GM12891 (cell line): Measurements from ENCODE around the gene STK10.

Experiments used
- PAX5 ChIP-seq: IDR thresholded peaks from 2 replicates; pipeline ENCODE4 v1.6.1; 2011; ENCODE audit warnings: low read length, moderate library complexity, mild to moderate bottlenecking; ENCODE audit not compliant: insufficient read depth, severe bottlenecking
- POLR2A ChIP-seq: IDR thresholded peaks from 2 replicates; pipeline ENCODE4 v1.6.1; 2011; ENCODE audit warnings: low read depth, low read length, control low read depth
- POLR2AphosphoS5 ChIP-seq: IDR thresholded peaks from 2 replicates; pipeline ENCODE4 v1.6.1; 2011; ENCODE audit warnings: low read depth, low read length, control low read depth
- POU2F2 ChIP-seq: IDR thresholded peaks from 2 replicates; pipeline ENCODE4 v1.6.1; 2011; ENCODE audit warnings: low read depth, mild to moderate bottlenecking, control low read depth, low read length, moderate library complexity
- SPI1 ChIP-seq: IDR thresholded peaks from 2 replicates; pipeline ENCODE4 v1.6.1; 2011; ENCODE audit warnings: low read depth, low read length, control low read depth
- TAF1 ChIP-seq: IDR thresholded peaks from 2 replicates; pipeline ENCODE4 v1.6.1; 2011; ENCODE audit warnings: low read depth, low read length, control low read depth

- TF ChIP-seq POLR2AphosphoS5 (no peak; the same call in 1 of the 2 replicates), SPI1 (no peak), POLR2A (no peak), PAX5 (no peak), TAF1 (no peak), POU2F2 (no peak)
These were observed 105.8 kb downstream of the STK10 start for GRCh38 chr5:172082180-172082579.
